ENCODE data around the gene AUTS2. TPM values are rescaled to one million over a fixed set of nuclear protein-coding genes. Genes with fewer than 3 reads are reported as not detected.

AUTS2 gene
- total and polyA plus RNA-seq, 2 of the 8 experiments (the other 6 are each of a cell fraction or from before 2014, with no cell fraction given), result 25.9 to 101 TPM

- H4K8ac ChIP-seq (ENCODE audit: extremely low read depth, insufficient read depth, low read length), result no peak overlapping the region
- FAIRE-seq, result peak; percentile 32
- no peaks in the 10 kb centered on the region for H4K20me1 ChIP-seq (replicated peaks in 1 of 2; ENCODE audit: control insufficient read depth in 1 of 2, insufficient read depth in 2 of 2, low read length in 2 of 2)
- no peak overlapping the region for H3K9ac ChIP-seq (replicated peaks in 1 of 4; ENCODE audit: extremely low read depth in 1 of 4, low read depth in 3 of 4, low read length in 3 of 4)
- no peak overlapping the region; the same call in 1 of the 2 replicates for H2AK5ac ChIP-seq (ENCODE audit: low read depth, low read length)
- no peak overlapping the region for H4K5ac ChIP-seq (ENCODE audit: insufficient read length, low read depth, low read length)
- H2AFZ ChIP-seq (ENCODE audit: low read length), result no peak overlapping the region
- H3K14ac ChIP-seq (ENCODE audit: insufficient read length), result no peak overlapping the region
- no peak overlapping the region for H3K4ac ChIP-seq (replicated peaks; ENCODE audit: insufficient read length, low read depth, low read length)
- no peak overlapping the region for H3K18ac ChIP-seq (ENCODE audit: extremely low read depth, low read length)
- no peak overlapping the region for H3K27ac ChIP-seq (ENCODE audit: low read depth, low read length)
- H3K4me3 ChIP-seq (ENCODE audit: extremely low read depth in 1 of 4, insufficient read depth in 2 of 4, low read depth in 3 of 4, low read length in 4 of 4), result no peak overlapping the region
- H3K79me2 ChIP-seq (ENCODE audit: control insufficient read depth in 1 of 2, insufficient read depth in 2 of 2, low read length in 2 of 2), result no peaks in the 10 kb centered on the region
- H3K23me2 ChIP-seq (ENCODE audit: low read depth, low read length), result no peaks in the 10 kb centered on the region
- H3K27me3 ChIP-seq (replicated peaks in 1 of 4; ENCODE audit: control insufficient read depth in 3 of 4, extremely low read depth in 1 of 4, insufficient read depth in 3 of 4, low read length in 3 of 4), result no peaks in the 10 kb centered on the region
- H3K9me3 ChIP-seq (ENCODE audit: insufficient read depth in 2 of 2, low read depth in 1 of 2, low read length in 1 of 2), result no peaks in the 10 kb centered on the region
- 89% methylated on average over 5 of the region's 5 CpGs; no CpG with 5 or more reads in 1 of the 2 experiments for WGBS, 2 experiments (ENCODE audit: extremely low coverage in 1 of 2, insufficient coverage in 1 of 2, insufficient read length in 1 of 2, insufficient replicate concordance in 2 of 2, low coverage in 1 of 2, low lambda C conversion rate in 2 of 2, missing lambda C conversion rate in 1 of 2)
- H2BK5ac ChIP-seq (ENCODE audit: low read depth, low read length), result no peak overlapping the region
- peaks cover 0 to 6% (median 0%) of the 10 kb centered on the region in 4 experiments; a peak in 2 of 7 replicates for H3K4me1 ChIP-seq (replicated peaks in 1 of 4; ENCODE audit: control insufficient read depth in 3 of 4, insufficient read depth in 4 of 4, low read length in 3 of 4)
- H2BK12ac ChIP-seq (ENCODE audit: low read depth, low read length), result no peak overlapping the region
- no peak overlapping the region for H3K56ac ChIP-seq (replicated peaks; ENCODE audit: insufficient read length, low read depth, low read length)
- TF ChIP-seq CTCF (IDR thresholded peaks at IDR 0.05; ENCODE audit: control extremely low read depth in 1 of 3, insufficient read depth in 1 of 3, low read depth in 1 of 3, low read length in 3 of 3) (no peak), SP4 (IDR thresholded peaks at IDR 0.05; ENCODE audit: low read length) (no peak), CTBP2 (IDR thresholded peaks at IDR 0.05; ENCODE audit: borderline replicate concordance, insufficient read depth, insufficient read length, low read length) (no peak), BCL11A (IDR thresholded peaks at IDR 0.05; ENCODE audit: low read depth in 2 of 2, low read length in 2 of 2) (no peak), KDM1A (IDR thresholded peaks at IDR 0.05; ENCODE audit: borderline replicate concordance, low read length) (no peak), SP2 (IDR thresholded peaks at IDR 0.05; ENCODE audit: low read length) (no peak)
- H2BK20ac ChIP-seq (ENCODE audit: low read length), result no peak overlapping the region
- H2BK15ac ChIP-seq (ENCODE audit: low read length), result no peak overlapping the region
- no peak overlapping the region for H2BK120ac ChIP-seq (replicated peaks; ENCODE audit: low read depth, low read length)
- ChIA-PET CTCF (ENCODE audit: partially characterized antibody) (interaction anchor here (0.7 to 1.4 kb wide), 8 partner anchors 12 to 294 kb away, joined by 3 to 4 read pairs (median 4); no protein-coding TSS in a partner anchor), POLR2A (ENCODE audit: partially characterized antibody) (no interaction called here)
- no peaks in the 10 kb centered on the region for H3K36me3 ChIP-seq (ENCODE audit: control insufficient read depth in 2 of 4, insufficient read depth in 4 of 4, low read length in 3 of 4)
- no peak overlapping the region for H3K23ac ChIP-seq (ENCODE audit: insufficient read length)
- H4K91ac ChIP-seq (replicated peaks; ENCODE audit: insufficient read length, low read length), result no peak overlapping the region
- no peak for DNase-seq (ENCODE audit: low read depth in 1 of 2, low spot score in 2 of 2)
- no peak overlapping the region for H3K4me2 ChIP-seq (ENCODE audit: insufficient read depth in 1 of 2, low read depth in 2 of 2, low read length in 2 of 2)
- H3K79me1 ChIP-seq (ENCODE audit: low read depth, low read length), result no peaks in the 10 kb centered on the region
Measured at GRCh38 chr7:69896121-69896520, 297.8 kb downstream of the AUTS2 start.
